ENCODE measurements around the gene MTCH1. TPM values are rescaled to one million over a fixed set of nuclear protein-coding genes. Genes with fewer than 3 reads are reported as not detected.
A peak's percentile ranks its signal among the peaks of the same experiment; 100 is the strongest.

MTCH1 gene
- total RNA-seq, 1 donor from 2014 or later: 180 TPM

GRCh38 chr6:36933102-36933501 lies 52.9 kb downstream of the MTCH1 start:
- DNase-seq (ENCODE audit: extremely low spot score, unreplicated experiment): no peak
- Mint-ChIP-seq H3K27ac (ENCODE audit: unreplicated experiment) (peak overlapping the region; percentile 43), H3K4me1 (ENCODE audit: unreplicated experiment) (peaks cover 76% of the 10 kb centered on the region), H3K4me3 (ENCODE audit: unreplicated experiment) (no peak overlapping the region), H3K9me3 (ENCODE audit: unreplicated experiment) (no peaks in the 10 kb centered on the region), H3K36me3 (ENCODE audit: unreplicated experiment) (peaks cover 2% of the 10 kb centered on the region), H3K27me3 (ENCODE audit: unreplicated experiment) (no peaks in the 10 kb centered on the region)
- TF ChIP-seq CTCF (IDR thresholded peaks at IDR 0.05): no peak

GRCh38 chr6:36930483-36930882 lies 55.5 kb downstream of the MTCH1 start:
- H3K36me3 Mint-ChIP-seq (ENCODE audit: unreplicated experiment): peaks cover 2% of the 10 kb centered on the region

GRCh38 chr6:36929607-36930006 lies 56.4 kb downstream of the MTCH1 start:
- peaks cover 81% of the 10 kb centered on the region for H3K4me1 Mint-ChIP-seq (ENCODE audit: unreplicated experiment)
- H3K9me3 Mint-ChIP-seq (ENCODE audit: unreplicated experiment): no peaks in the 10 kb centered on the region
- H3K4me3 Mint-ChIP-seq (ENCODE audit: unreplicated experiment): peak overlapping the region; percentile 2
- no peak for TF ChIP-seq CTCF (IDR thresholded peaks at IDR 0.05)
- DNase-seq (ENCODE audit: extremely low spot score, unreplicated experiment): no peak
- H3K27me3 Mint-ChIP-seq (ENCODE audit: unreplicated experiment): no peaks in the 10 kb centered on the region
- peak overlapping the region; percentile 82 for H3K27ac Mint-ChIP-seq (ENCODE audit: unreplicated experiment)
- H3K36me3 Mint-ChIP-seq (ENCODE audit: unreplicated experiment): peaks cover 6% of the 10 kb centered on the region

More at GRCh38 chr6:36930483-36930882, 55.5 kb downstream of the MTCH1 start:
- DNase-seq (ENCODE audit: extremely low spot score, unreplicated experiment): no peak
- H3K27ac Mint-ChIP-seq (ENCODE audit: unreplicated experiment): peak overlapping the region; percentile 82
- no peaks in the 10 kb centered on the region for H3K27me3 Mint-ChIP-seq (ENCODE audit: unreplicated experiment)
- TF ChIP-seq CTCF (IDR thresholded peaks at IDR 0.05): no peak
- H3K4me1 Mint-ChIP-seq (ENCODE audit: unreplicated experiment): peaks cover 83% of the 10 kb centered on the region
- no peaks in the 10 kb centered on the region for H3K9me3 Mint-ChIP-seq (ENCODE audit: unreplicated experiment)
- H3K4me3 Mint-ChIP-seq (ENCODE audit: unreplicated experiment): no peak overlapping the region

- TF ChIP-seq CTCF (IDR thresholded peaks at IDR 0.05): no peak
- Mint-ChIP-seq H3K9me3 (ENCODE audit: unreplicated experiment) (no peaks in the 10 kb centered on the region), H3K27me3 (ENCODE audit: unreplicated experiment) (no peaks in the 10 kb centered on the region), H3K4me3 (ENCODE audit: unreplicated experiment) (no peak overlapping the region), H3K36me3 (ENCODE audit: unreplicated experiment) (peaks cover 10% of the 10 kb centered on the region), H3K27ac (ENCODE audit: unreplicated experiment) (peak overlapping the region; percentile 82), H3K4me1 (ENCODE audit: unreplicated experiment) (peaks cover 85% of the 10 kb centered on the region)
- DNase-seq (ENCODE audit: extremely low spot score, unreplicated experiment): no peak
Observed at GRCh38 chr6:36929152-36929551, 56.8 kb downstream of the MTCH1 start.

GRCh38 chr6:36928547-36928918 lies 57.5 kb downstream of the MTCH1 start:
- H3K27me3 Mint-ChIP-seq (ENCODE audit: unreplicated experiment): no peaks in the 10 kb centered on the region
- H3K4me3 Mint-ChIP-seq (ENCODE audit: unreplicated experiment): no peak overlapping the region
- peak overlapping the region; percentile 82 for H3K27ac Mint-ChIP-seq (ENCODE audit: unreplicated experiment)
- peaks cover 82% of the 10 kb centered on the region for H3K4me1 Mint-ChIP-seq (ENCODE audit: unreplicated experiment)
- peaks cover 13% of the 10 kb centered on the region for H3K36me3 Mint-ChIP-seq (ENCODE audit: unreplicated experiment)
- no peak for TF ChIP-seq CTCF (IDR thresholded peaks at IDR 0.05)
- H3K9me3 Mint-ChIP-seq (ENCODE audit: unreplicated experiment): no peaks in the 10 kb centered on the region
- no peak for DNase-seq (ENCODE audit: extremely low spot score, unreplicated experiment)

All from osteocyte (in vitro differentiated cells).